Mucosa of descending colon (tissue), 3 donors: ENCODE measurements around the gene RRAS2. TPM values are rescaled to one million over a fixed set of nuclear protein-coding genes. Genes with fewer than 3 reads are reported as not detected.
"Not testable (repeated sequence)": the region's sequence is repeated elsewhere in the genome, so short reads cannot be mapped to it uniquely, and the experiment has no call there.

Experiments
- ATAC-seq: fragments of 200-7000 bp; cut with Tn5 transposase; one replicate; pipeline ENCODE4 v1.9.1; 2020; ENCODE audit warnings: mild to moderate bottlenecking, moderate library complexity
- DNase-seq, 3 donors: peaks; one replicate each; pipeline ENCODE4 v3.0.0-alpha.2; 2020
- H3K36me3 ChIP-seq: fragments of 200-600 bp; one replicate; pipeline ENCODE4 v1.8.0; 2021; ENCODE audit warnings: low read depth, mild to moderate bottlenecking
- H3K4me1 ChIP-seq: fragments of 200-600 bp; one replicate; pipeline ENCODE4 v1.8.0; 2021; ENCODE audit warnings: low read depth, mild to moderate bottlenecking
- H3K4me3 ChIP-seq: fragments of 200-600 bp; one replicate; pipeline ENCODE4 v1.8.0; 2021; ENCODE audit warnings: mild to moderate bottlenecking
- H3K9me3 ChIP-seq: fragments of 200-600 bp; one replicate; pipeline ENCODE4 v1.8.0; 2021; ENCODE audit warnings: mild to moderate bottlenecking
- CTCF ChIP-seq: fragments of 200-600 bp; IDR thresholded peaks from one replicate; pipeline ENCODE4 v1.8.0; 2022; ENCODE audit warnings: antibody characterized with exemption, mild to moderate bottlenecking
- intact Hi-C, 2 donors: fragments of 100-400 bp; cut with DNase I in 1 of 2; cut with micrococcal nuclease in 1 of 2; formaldehyde crosslinking; loops; one replicate each; pipeline versions ENCODE4 v1.11.0 to v1.11.1; 2022; cut with DNase I, micrococcal nuclease
- total RNA-seq, 3 donors: library from RNA; stranded (reverse); fragmentation: NEBNext Ultra II Directional in 2 of 3; extraction: Animal tissue kit (Norgen Biotek cat#: 25700) in 2 of 3; gene quantifications; one replicate each; pipeline versions ENCODE4 v1.2.1 to v1.2.4, GENCODE V29; 2021 to 2023
- donor health status: DM: no; HTN: no; CAD: no; lungs with moderate emphysema.
- donor health status: DM: no; HTN: no; CAD: no.
- donor health status: DM: no; HTN: yes; CAD: no.

The RRAS2 gene
- total RNA-seq, 3 donors from 2014 or later, result 23.5 to 43.3 (median 27.6) TPM

- Histone ChIP-seq H3K9me3 (no peaks in the 10 kb centered on the region), H3K4me1 (no peaks in the 10 kb centered on the region), H3K4me3 (no peak overlapping the region), H3K36me3 (no peaks in the 10 kb centered on the region)
- ATAC-seq, result no peak
- no peak for TF ChIP-seq CTCF
- intact Hi-C loops, result no loop called here
- no peak for DNase-seq
Measured at GRCh38 chr11:14350215-14350614, 8.8 kb downstream of the RRAS2 start.

GRCh38 chr11:14347991-14348390, 11.0 kb downstream of the RRAS2 start:
- no peaks in the 10 kb centered on the region for H3K4me1 ChIP-seq
- H3K9me3 ChIP-seq, result no peaks in the 10 kb centered on the region
- H3K4me3 ChIP-seq, result no peak overlapping the region
- intact Hi-C loops, result no loop called here
- DNase-seq (no peak), ATAC-seq (no peak)
- TF ChIP-seq CTCF, result no peak
- H3K36me3 ChIP-seq, result no peaks in the 10 kb centered on the region

GRCh38 chr11:14347494-14347893, 11.5 kb downstream of the RRAS2 start:
- no peak for TF ChIP-seq CTCF

GRCh38 chr11:14346303-14346955, 12.6 kb downstream of the RRAS2 start:
- no peaks in the 10 kb centered on the region for H3K9me3 ChIP-seq
- intact Hi-C loops, result no loop called here
- DNase-seq (no peak), ATAC-seq (no peak)
- H3K36me3 ChIP-seq, result no peaks in the 10 kb centered on the region
- no peak for TF ChIP-seq CTCF
- no peak overlapping the region for H3K4me3 ChIP-seq
- H3K4me1 ChIP-seq, result no peaks in the 10 kb centered on the region

More at GRCh38 chr11:14347494-14347893, 11.5 kb downstream of the RRAS2 start:
- ATAC-seq (no peak), DNase-seq (no peak)
- Histone ChIP-seq H3K4me3 (no peak overlapping the region), H3K36me3 (no peaks in the 10 kb centered on the region), H3K4me1 (no peaks in the 10 kb centered on the region), H3K9me3 (no peaks in the 10 kb centered on the region)
- intact Hi-C loops, result no loop called here

- DNase-seq, result no peak
- H3K4me1 ChIP-seq, result no peaks in the 10 kb centered on the region
- H3K9me3 ChIP-seq, result no peaks in the 10 kb centered on the region
- no peak overlapping the region for H3K4me3 ChIP-seq
- H3K36me3 ChIP-seq, result no peaks in the 10 kb centered on the region
- ATAC-seq, result no peak
- intact Hi-C loops, result no loop called here
- TF ChIP-seq CTCF, result no peak
Measured at GRCh38 chr11:14345668-14346067, 13.3 kb downstream of the RRAS2 start.

GRCh38 chr11:14345016-14345415, 14.0 kb downstream of the RRAS2 start:
- H3K4me3 ChIP-seq, intact Hi-C loops, H3K9me3 ChIP-seq, H3K36me3 ChIP-seq, ATAC-seq, DNase-seq, H3K4me1 ChIP-seq: not testable (repeated sequence)
